ENCODE measurements around the gene DPYSL3.

DPYSL3 gene

GRCh38 chr5:147512659-147513379, 3.0 kb upstream of the DPYSL3 start:
- FAIRE-seq, result peak; percentile 88

- FAIRE-seq, result no peak
Measured at GRCh38 chr5:147510885-147511284, 1.0 kb upstream of the DPYSL3 start.

- no peak for FAIRE-seq
Measured at GRCh38 chr5:147509041-147509709, 693 bp downstream of the DPYSL3 start.

- FAIRE-seq, result no peak
Measured at GRCh38 chr5:147508711-147509040, 1.2 kb downstream of the DPYSL3 start.

GRCh38 chr5:147507480-147508126, 2.3 kb downstream of the DPYSL3 start:
- FAIRE-seq, result no peak

GRCh38 chr5:147504535-147504934, 5.3 kb downstream of the DPYSL3 start:
- no peak for FAIRE-seq

- no peak for FAIRE-seq
Measured at GRCh38 chr5:147504011-147504410, 5.9 kb downstream of the DPYSL3 start.

GRCh38 chr5:147490989-147491388, 18.9 kb downstream of the DPYSL3 start:
- FAIRE-seq, result no peak

GRCh38 chr5:147487031-147487750, 22.7 kb downstream of the DPYSL3 start:
- FAIRE-seq, result no peak

- FAIRE-seq, result peak; percentile 45
Measured at GRCh38 chr5:147485814-147486213, 24.1 kb downstream of the DPYSL3 start.

GRCh38 chr5:147485046-147485445, 24.8 kb downstream of the DPYSL3 start:
- no peak for FAIRE-seq

GRCh38 chr5:147484708-147485020, 25.2 kb downstream of the DPYSL3 start:
- FAIRE-seq, result no peak

- peak; percentile 97 for FAIRE-seq
Measured at GRCh38 chr5:147483961-147484707, 25.7 kb downstream of the DPYSL3 start.

GRCh38 chr5:147483188-147483790, 26.6 kb downstream of the DPYSL3 start:
- FAIRE-seq, result no peak

GRCh38 chr5:147482706-147483180, 27.1 kb downstream of the DPYSL3 start:
- no peak for FAIRE-seq

- no peak for FAIRE-seq
Measured at GRCh38 chr5:147481874-147482705, 27.8 kb downstream of the DPYSL3 start.

- FAIRE-seq, result no peak
Measured at GRCh38 chr5:147481376-147481775, 28.5 kb downstream of the DPYSL3 start.

- no peak for FAIRE-seq
Measured at GRCh38 chr5:147479949-147480348, 29.9 kb downstream of the DPYSL3 start.

- no peak for FAIRE-seq
Measured at GRCh38 chr5:147479444-147479843, 30.4 kb downstream of the DPYSL3 start.

GRCh38 chr5:147474140-147474539, 35.7 kb downstream of the DPYSL3 start:
- no peak for FAIRE-seq
